Natural killer cell (primary cell): ENCODE results near the gene BORCS8. TPM values are rescaled to one million over a fixed set of nuclear protein-coding genes. Genes with fewer than 3 reads are reported as not detected.

Experiments
- ATAC-seq, 3 donors: fragments of 150-1000 bp in 2 of 3; fragments of 200-7000 bp in 1 of 3; cut with Tn5 transposase; 1 replicate in 1 of 3; 2 replicates in 2 of 3; pipeline ENCODE4 v1.10.0; 2021; ENCODE audit warnings: mild to moderate bottlenecking in 2 of 3, moderate library complexity in 2 of 3
- DNase-seq, 2 donors: peaks; one replicate each; pipeline versions ENCODE4 v3.0.0 to v3.0.0-alpha.2; 2013 to 2021; ENCODE audit warnings: mixed read lengths in 1 of 2
- H3K27ac ChIP-seq: one replicate; pipeline ENCODE4 v1.5.1; 2013; ENCODE audit warnings: mild to moderate bottlenecking, low read length
- H3K27me3 ChIP-seq: one replicate; pipeline ENCODE4 v1.6.1; 2013; ENCODE audit warnings: low read length; ENCODE audit not compliant: control insufficient read depth, insufficient read depth
- H3K36me3 ChIP-seq: one replicate; pipeline ENCODE4 v1.6.1; 2013; ENCODE audit warnings: low read length; ENCODE audit not compliant: control insufficient read depth, insufficient read depth
- H3K4me1 ChIP-seq: one replicate; pipeline ENCODE4 v1.6.1; 2013; ENCODE audit warnings: low read length; ENCODE audit not compliant: control insufficient read depth, insufficient read depth
- H3K4me3 ChIP-seq: one replicate; pipeline ENCODE4 v1.5.1; 2013; ENCODE audit warnings: low read length
- H3K9me3 ChIP-seq: one replicate; pipeline ENCODE4 v1.6.1; 2013; ENCODE audit warnings: low read length; ENCODE audit not compliant: control insufficient read depth, insufficient read depth
- H3K27ac Mint-ChIP-seq, 2 donors: one replicate each; pipeline ENCODE4 v1.8.0; 2022; ENCODE audit warnings: mild to moderate bottlenecking in 2 of 2, mixed read lengths in 2 of 2, moderate library complexity in 1 of 2
- H3K27me3 Mint-ChIP-seq, 2 donors: one replicate each; pipeline ENCODE4 v1.8.0; 2022; ENCODE audit warnings: low read depth in 2 of 2, mixed read lengths in 2 of 2
- H3K36me3 Mint-ChIP-seq: one replicate; pipeline ENCODE4 v1.8.0; 2022; ENCODE audit warnings: mixed read lengths
- H3K4me1 Mint-ChIP-seq, 2 donors: one replicate each; pipeline ENCODE4 v1.8.0; 2022; ENCODE audit warnings: mixed read lengths in 2 of 2
- H3K4me3 Mint-ChIP-seq: one replicate; pipeline ENCODE4 v1.8.0; 2022; ENCODE audit warnings: mild to moderate bottlenecking, moderate library complexity, mixed read lengths
- H3K9me3 Mint-ChIP-seq, 2 donors: one replicate each; pipeline ENCODE4 v1.8.0; 2022; ENCODE audit warnings: mixed read lengths in 2 of 2
- WGBS: methylation state at CpG from one replicate; pipeline ENCODE4 v1.1.7; 2013; ENCODE audit warnings: missing lambda C conversion rate; ENCODE audit not compliant: insufficient coverage; 5-methylcytosine and 5-hydroxymethylcytosine counted together
- intact Hi-C: fragments of 100-400 bp; cut with micrococcal nuclease; formaldehyde crosslinking; loops from one replicate; pipeline ENCODE4 v1.14.2; 2022
- total RNA-seq, 4 donors: library from RNA; stranded (reverse); fragments of 120-200 nt in 1 of 4; gene quantifications; one replicate each; pipeline versions ENCODE4 v1.2.3 to v1.2.4, GENCODE V29; 2013 to 2022
- TF ChIP-seq, protein P1 (sequence below): fragments of 200-600 bp; IDR thresholded peaks from one replicate; pipeline ENCODE4 v1.8.0; 2022; ENCODE audit warnings: antibody characterized with exemption

The BORCS8 gene
- total RNA-seq, 3 donors from 2014 or later (not counting 1 experiment from before 2014, with no cell fraction given) = 28.2 to 42.4 (median 33.2) TPM

DNA sequence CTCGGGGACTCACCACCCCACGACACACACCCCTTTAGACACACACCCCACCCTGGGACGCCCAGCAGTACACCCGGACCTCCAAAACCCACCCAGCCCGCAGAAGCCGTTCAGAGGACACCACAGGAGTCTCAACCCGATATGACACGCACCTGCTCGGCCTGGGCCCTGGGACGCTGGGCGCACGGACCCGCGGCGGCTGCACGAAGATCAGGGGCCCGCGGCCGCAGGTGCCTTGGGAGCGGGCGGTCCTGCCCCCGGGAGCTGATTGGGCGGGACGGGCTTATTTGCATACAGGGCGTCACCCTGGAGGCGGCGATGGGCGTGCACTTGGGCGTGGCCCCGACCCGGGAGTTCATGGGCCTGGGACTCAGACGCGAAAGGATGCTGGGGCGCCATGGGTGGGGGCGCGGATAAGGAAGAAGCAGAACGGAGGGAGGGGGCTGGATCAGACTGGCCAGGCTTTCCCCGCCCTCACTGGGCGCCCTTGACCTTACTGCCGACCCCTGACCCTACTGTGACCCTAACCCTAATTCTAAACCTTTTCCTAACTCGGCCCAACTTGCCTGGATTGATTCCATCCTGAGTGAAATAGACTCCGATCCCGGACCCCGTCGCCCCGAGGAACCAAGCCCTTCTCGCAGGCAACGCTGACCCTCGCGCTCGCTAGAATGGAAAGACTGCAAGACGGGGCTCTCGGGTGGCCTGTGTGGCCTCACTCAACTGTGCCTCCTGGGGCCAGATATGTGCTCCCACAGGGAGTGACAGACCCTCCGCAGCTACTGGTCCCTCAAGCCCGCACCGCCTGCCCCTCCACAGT is 21.7 kb downstream of the BORCS8 start, which contains the start of gene MEF2B:
TSS of gene MEF2B (minus strand) at position 211 of the 820 bp plus-strand sequence. CDS start 19,528 bp downstream, outside the sequence.
- Histone ChIP-seq H3K36me3 (no peaks in the 10 kb centered on the region), H3K9me3 (no peaks in the 10 kb centered on the region), H3K4me1 (peaks cover 18% of the 10 kb centered on the region), H3K27ac (no peak within 1 kb of the TSS), H3K4me3 (no peak within 1 kb of the TSS), H3K27me3 (no peaks in the 10 kb centered on the region)
- peaks cover 15 to 16% of the 10 kb centered on the region in 2 donors for H3K4me1 Mint-ChIP-seq
- ATAC-seq = peak; percentile 78 to 93 (median 92)
- peak within 1 kb of the TSS in 1 of 2 donors; percentile 69 for H3K27ac Mint-ChIP-seq
- H3K27me3 Mint-ChIP-seq = peaks cover 0 to 4% of the 10 kb centered on the region in 2 donors
- TF ChIP-seq, protein P1, sequence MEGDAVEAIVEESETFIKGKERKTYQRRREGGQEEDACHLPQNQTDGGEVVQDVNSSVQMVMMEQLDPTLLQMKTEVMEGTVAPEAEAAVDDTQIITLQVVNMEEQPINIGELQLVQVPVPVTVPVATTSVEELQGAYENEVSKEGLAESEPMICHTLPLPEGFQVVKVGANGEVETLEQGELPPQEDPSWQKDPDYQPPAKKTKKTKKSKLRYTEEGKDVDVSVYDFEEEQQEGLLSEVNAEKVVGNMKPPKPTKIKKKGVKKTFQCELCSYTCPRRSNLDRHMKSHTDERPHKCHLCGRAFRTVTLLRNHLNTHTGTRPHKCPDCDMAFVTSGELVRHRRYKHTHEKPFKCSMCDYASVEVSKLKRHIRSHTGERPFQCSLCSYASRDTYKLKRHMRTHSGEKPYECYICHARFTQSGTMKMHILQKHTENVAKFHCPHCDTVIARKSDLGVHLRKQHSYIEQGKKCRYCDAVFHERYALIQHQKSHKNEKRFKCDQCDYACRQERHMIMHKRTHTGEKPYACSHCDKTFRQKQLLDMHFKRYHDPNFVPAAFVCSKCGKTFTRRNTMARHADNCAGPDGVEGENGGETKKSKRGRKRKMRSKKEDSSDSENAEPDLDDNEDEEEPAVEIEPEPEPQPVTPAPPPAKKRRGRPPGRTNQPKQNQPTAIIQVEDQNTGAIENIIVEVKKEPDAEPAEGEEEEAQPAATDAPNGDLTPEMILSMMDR = no peak
- DNase-seq = peak; percentile 56 to 84
- H3K36me3 Mint-ChIP-seq = no peaks in the 10 kb centered on the region
- intact Hi-C loops = no loop called here
- no peaks in the 10 kb centered on the region for H3K9me3 Mint-ChIP-seq
- WGBS = 18% methylated on average over 56 of the region's 56 CpGs
- H3K4me3 Mint-ChIP-seq = peak within 1 kb of the TSS; percentile 71

DNA sequence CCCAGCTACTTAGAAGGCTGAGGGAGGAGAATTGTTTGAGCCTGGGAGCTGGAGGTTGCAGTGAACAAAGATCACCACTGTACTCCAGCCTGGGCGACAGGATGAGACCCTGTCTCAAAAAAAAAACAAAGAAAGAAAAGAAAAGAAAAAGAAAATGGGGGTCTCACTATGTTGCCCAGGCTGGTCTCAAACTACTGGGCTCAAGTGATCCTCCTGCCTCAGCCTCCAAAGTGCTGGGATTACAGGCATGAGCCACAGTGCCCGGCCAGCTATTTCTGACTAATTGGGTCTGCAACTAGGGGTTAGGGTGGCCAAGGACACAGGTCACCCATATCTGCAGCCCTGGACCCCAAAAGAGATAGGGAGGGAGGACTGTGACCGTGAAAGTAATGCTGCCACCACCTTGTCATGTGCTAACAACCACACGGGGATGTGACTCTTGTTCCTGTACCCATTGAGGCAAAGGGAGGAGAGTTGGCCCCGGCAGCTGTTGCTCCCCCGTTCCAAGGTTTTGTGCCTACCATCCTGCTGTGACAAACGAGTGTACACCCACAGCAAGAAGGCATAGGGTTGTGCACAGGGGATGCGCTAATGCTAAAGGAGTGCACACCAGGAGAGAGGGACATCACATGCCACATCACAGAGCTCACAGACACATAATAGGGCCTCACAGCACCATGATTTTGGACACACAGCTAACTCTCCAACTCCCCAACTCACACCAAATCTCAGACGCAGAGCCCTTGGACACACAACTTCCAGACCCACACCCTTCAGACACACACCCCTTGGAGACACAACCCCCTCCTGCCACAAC is 22.5 kb downstream of the BORCS8 start:
- DNase-seq (no peak), ATAC-seq (no peak)
- H3K9me3 ChIP-seq = no peaks in the 10 kb centered on the region
- Mint-ChIP-seq H3K9me3 (no peaks in the 10 kb centered on the region), H3K36me3 (no peaks in the 10 kb centered on the region), H3K27ac (peak overlapping the region in 1 of 2 donors; percentile 69), H3K4me3 (peak overlapping the region; percentile 71), H3K4me1 (peaks cover 15 to 16% of the 10 kb centered on the region in 2 donors), H3K27me3 (peaks cover 0 to 4% of the 10 kb centered on the region in 2 donors)
- TF ChIP-seq, protein P1 = no peak
- intact Hi-C loops = no loop called here
- H3K4me3 ChIP-seq = no peak overlapping the region
- H3K27ac ChIP-seq = no peak overlapping the region
- no peaks in the 10 kb centered on the region for H3K36me3 ChIP-seq
- 86% methylated on average over 9 of the region's 9 CpGs for WGBS
- no peaks in the 10 kb centered on the region for H3K27me3 ChIP-seq
- H3K4me1 ChIP-seq = peaks cover 13% of the 10 kb centered on the region

DNA sequence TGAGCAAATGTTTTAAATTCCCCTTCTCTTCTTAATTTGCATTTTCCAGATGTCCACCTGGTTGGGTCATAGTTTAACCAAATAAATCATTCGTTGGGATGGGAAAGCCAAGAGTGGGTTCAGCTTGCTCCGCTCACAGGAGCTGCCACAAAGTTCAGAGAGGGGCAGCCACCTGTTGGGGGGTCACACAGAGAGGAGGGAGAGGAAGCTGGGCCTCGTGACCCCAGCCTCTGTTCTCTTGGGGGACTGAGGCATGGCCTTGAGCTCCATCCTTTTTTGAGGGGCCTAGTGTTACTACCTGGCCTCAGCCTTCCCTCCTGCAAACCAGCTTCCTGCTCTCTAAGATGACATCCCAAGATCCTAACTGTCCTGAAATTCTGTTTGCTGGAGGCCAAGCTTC is 24.3 kb downstream of the BORCS8 start:
- peaks cover 0 to 4% of the 10 kb centered on the region in 2 donors for H3K27me3 Mint-ChIP-seq
- H3K4me1 ChIP-seq = peaks cover 13% of the 10 kb centered on the region

More for the DNA sequence above, 24.3 kb downstream of the BORCS8 start:
- Histone ChIP-seq H3K9me3 (no peaks in the 10 kb centered on the region), H3K4me3 (no peak overlapping the region), H3K27ac (no peak overlapping the region), H3K36me3 (no peaks in the 10 kb centered on the region), H3K27me3 (no peaks in the 10 kb centered on the region)
- Mint-ChIP-seq H3K4me3 (no peak overlapping the region), H3K4me1 (peaks cover 15 to 16% of the 10 kb centered on the region in 2 donors), H3K36me3 (no peaks in the 10 kb centered on the region), H3K27ac (no peak overlapping the region), H3K9me3 (no peaks in the 10 kb centered on the region)
- intact Hi-C loops = no loop called here
- no peak for ATAC-seq
- TF ChIP-seq, protein P1 = no peak
- DNase-seq = no peak
- WGBS = 91% methylated on average over 3 of the region's 3 CpGs
